NCI-H146 treated with DMSO at 0.1 percent for 48 hours (cell line): ENCODE measurements around the gene PIF1.
"Not testable (repeated sequence)": the region's sequence is repeated elsewhere in the genome, so short reads cannot be mapped to it uniquely, and the experiment has no call there.

Experiments
- DNase-seq: peaks from one replicate; lab custom pipeline; 2025; ENCODE audit not compliant: unreplicated experiment; lab: John Stamatoyannopoulos, UW

The PIF1 gene

GRCh38 chr15:64810497-64811326 lies 14.7 kb downstream of the PIF1 start:
- no peak for DNase-seq

- peak; percentile 39 for DNase-seq
Measured at GRCh38 chr15:64809649-64810496, 15.6 kb downstream of the PIF1 start.

- DNase-seq: no peak
Measured at GRCh38 chr15:64808785-64809453, 16.5 kb downstream of the PIF1 start.

GRCh38 chr15:64807751-64808222 lies 17.7 kb downstream of the PIF1 start:
- DNase-seq: no peak

- DNase-seq: no peak
Measured at GRCh38 chr15:64807051-64807749, 18.2 kb downstream of the PIF1 start.

GRCh38 chr15:64806509-64806908 lies 18.9 kb downstream of the PIF1 start:
- no peak for DNase-seq

GRCh38 chr15:64804619-64805018 lies 20.8 kb downstream of the PIF1 start:
- no peak for DNase-seq

GRCh38 chr15:64803526-64803925 lies 21.9 kb downstream of the PIF1 start:
- DNase-seq: no peak

- DNase-seq: no peak
Measured at GRCh38 chr15:64800476-64800875, 25.0 kb downstream of the PIF1 start.

GRCh38 chr15:64798905-64799304 lies 26.5 kb downstream of the PIF1 start:
- DNase-seq: not testable (repeated sequence)

GRCh38 chr15:64795921-64796320 lies 29.5 kb downstream of the PIF1 start:
- not testable (repeated sequence) for DNase-seq

GRCh38 chr15:64795299-64795698 lies 30.1 kb downstream of the PIF1 start:
- DNase-seq: not testable (repeated sequence)

GRCh38 chr15:64792282-64792681 lies 33.2 kb downstream of the PIF1 start:
- DNase-seq: no peak

- DNase-seq: no peak
Measured at GRCh38 chr15:64791401-64791800, 34.0 kb downstream of the PIF1 start.

- DNase-seq: no peak
Measured at GRCh38 chr15:64783796-64784195, 41.7 kb downstream of the PIF1 start.

- no peak for DNase-seq
Measured at GRCh38 chr15:64782751-64783150, 42.7 kb downstream of the PIF1 start.

GRCh38 chr15:64781299-64781698 lies 44.1 kb downstream of the PIF1 start:
- DNase-seq: no peak

GRCh38 chr15:64780600-64781156 lies 44.8 kb downstream of the PIF1 start:
- no peak for DNase-seq

GRCh38 chr15:64779630-64780029 lies 45.8 kb downstream of the PIF1 start:
- no peak for DNase-seq

GRCh38 chr15:64779024-64779423 lies 46.4 kb downstream of the PIF1 start:
- DNase-seq: no peak
